ENCODE measurements around the gene TAGAP. TPM values are rescaled to one million over a fixed set of nuclear protein-coding genes. Genes with fewer than 3 reads are reported as not detected.

Gene TAGAP
- total RNA-seq, 2 donors from 2014 or later = 1.1 to 2.3 TPM

GRCh38 chr6:159059885-159060506, 15.2 kb upstream of the TAGAP start:
- no peaks in the 10 kb centered on the region for H3K36me3 ChIP-seq
- intact Hi-C loops (cut with DNase I) = no loop called here
- H3K27ac ChIP-seq = no peak overlapping the region
- no peak overlapping the region for H3K4me3 ChIP-seq
- H3K4me1 ChIP-seq = no peaks in the 10 kb centered on the region
- TF ChIP-seq CTCF (IDR thresholded peaks at IDR 0.05) = no peak
- no peak for DNase-seq
- H3K9ac ChIP-seq (ENCODE audit: low read depth in 2 of 2, low read length in 2 of 2) = no peak overlapping the region
- no peaks in the 10 kb centered on the region for H3K9me3 ChIP-seq
- H3K27me3 ChIP-seq = no peaks in the 10 kb centered on the region

GRCh38 chr6:159059141-159059540, 14.3 kb upstream of the TAGAP start:
- Histone ChIP-seq H3K27ac (no peak overlapping the region), H3K4me3 (no peak overlapping the region), H3K9ac (ENCODE audit: low read depth in 2 of 2, low read length in 2 of 2) (no peak overlapping the region), H3K4me1 (no peaks in the 10 kb centered on the region), H3K9me3 (no peaks in the 10 kb centered on the region), H3K27me3 (no peaks in the 10 kb centered on the region), H3K36me3 (no peaks in the 10 kb centered on the region)
- intact Hi-C loops (cut with DNase I) = no loop called here
- TF ChIP-seq CTCF (IDR thresholded peaks at IDR 0.05) = no peak
- DNase-seq = no peak

- no peak for TF ChIP-seq CTCF (IDR thresholded peaks at IDR 0.05)
- Histone ChIP-seq H3K4me3 (no peak overlapping the region), H3K4me1 (no peaks in the 10 kb centered on the region), H3K9me3 (no peaks in the 10 kb centered on the region), H3K36me3 (no peaks in the 10 kb centered on the region), H3K27ac (no peak overlapping the region), H3K9ac (ENCODE audit: low read depth in 2 of 2, low read length in 2 of 2) (no peak overlapping the region), H3K27me3 (no peaks in the 10 kb centered on the region)
- intact Hi-C loops (cut with DNase I) = no loop called here
- DNase-seq = no peak
These were observed 12.1 kb upstream of the TAGAP start for GRCh38 chr6:159056899-159057298.

- no peak for DNase-seq
- H3K9me3 ChIP-seq = no peaks in the 10 kb centered on the region
- H3K9ac ChIP-seq (ENCODE audit: low read depth in 2 of 2, low read length in 2 of 2) = no peak overlapping the region
- intact Hi-C loops (cut with DNase I) = no loop called here
- no peak for TF ChIP-seq CTCF (IDR thresholded peaks at IDR 0.05)
- no peaks in the 10 kb centered on the region for H3K36me3 ChIP-seq
- no peak overlapping the region for H3K27ac ChIP-seq
- no peak overlapping the region for H3K4me3 ChIP-seq
- no peaks in the 10 kb centered on the region for H3K4me1 ChIP-seq
- H3K27me3 ChIP-seq = no peaks in the 10 kb centered on the region
These were observed 11.6 kb upstream of the TAGAP start for GRCh38 chr6:159056432-159056831.

GRCh38 chr6:159056003-159056402, 11.2 kb upstream of the TAGAP start:
- Histone ChIP-seq H3K27ac (no peak overlapping the region), H3K9ac (ENCODE audit: low read depth in 2 of 2, low read length in 2 of 2) (no peak overlapping the region), H3K4me1 (no peaks in the 10 kb centered on the region), H3K9me3 (no peaks in the 10 kb centered on the region), H3K27me3 (no peaks in the 10 kb centered on the region), H3K4me3 (no peak overlapping the region), H3K36me3 (no peaks in the 10 kb centered on the region)
- TF ChIP-seq CTCF (IDR thresholded peaks at IDR 0.05) = no peak
- no peak for DNase-seq
- intact Hi-C loops (cut with DNase I) = no loop called here
